Inferior parietal cortex (tissue), 1 donor: Measurements from ENCODE around the gene SLC20A1.
"Not testable (repeated sequence)": the region's sequence is repeated elsewhere in the genome, so short reads cannot be mapped to it uniquely, and the experiment has no call there.

Experiments used
- DNase-seq: peaks from one replicate; pipeline ENCODE4 v3.0.0-alpha.2; 2016; ENCODE audit errors: extremely low spot score

The SLC20A1 gene

DNA sequence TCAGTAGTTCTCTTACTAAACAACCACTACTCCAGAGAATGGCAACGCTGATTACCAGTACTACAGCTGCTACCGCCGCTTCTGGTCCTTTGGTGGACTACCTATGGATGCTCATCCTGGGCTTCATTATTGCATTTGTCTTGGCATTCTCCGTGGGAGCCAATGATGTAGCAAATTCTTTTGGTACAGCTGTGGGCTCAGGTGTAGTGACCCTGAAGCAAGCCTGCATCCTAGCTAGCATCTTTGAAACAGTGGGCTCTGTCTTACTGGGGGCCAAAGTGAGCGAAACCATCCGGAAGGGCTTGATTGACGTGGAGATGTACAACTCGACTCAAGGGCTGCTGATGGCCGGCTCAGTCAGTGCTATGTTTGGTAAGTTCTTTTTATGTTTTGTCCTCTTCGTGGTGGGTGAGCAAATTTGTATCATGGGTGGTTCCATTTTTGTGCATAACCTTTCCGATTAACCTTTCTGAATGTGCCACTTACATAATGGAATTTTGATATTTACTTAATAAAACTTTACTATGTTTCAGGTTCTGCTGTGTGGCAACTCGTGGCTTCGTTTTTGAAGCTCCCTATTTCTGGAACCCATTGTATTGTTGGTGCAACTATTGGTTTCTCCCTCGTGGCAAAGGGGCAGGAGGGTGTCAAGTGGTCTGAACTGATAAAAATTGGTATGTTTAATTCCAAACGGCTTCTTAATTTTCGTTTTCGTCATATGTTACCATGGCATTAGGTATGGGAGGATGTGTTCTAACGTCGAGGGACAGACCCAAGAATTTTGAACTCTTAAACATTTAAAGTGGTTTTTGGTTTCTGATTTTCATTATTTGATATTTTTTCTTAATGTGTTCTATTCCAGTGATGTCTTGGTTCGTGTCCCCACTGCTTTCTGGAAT lies 1.3 kb downstream of the SLC20A1 start:
- no peak for DNase-seq

- DNase-seq = no peak
Measured at GRCh38 chr2:112648081-112648480, 2.3 kb downstream of the SLC20A1 start.

DNA sequence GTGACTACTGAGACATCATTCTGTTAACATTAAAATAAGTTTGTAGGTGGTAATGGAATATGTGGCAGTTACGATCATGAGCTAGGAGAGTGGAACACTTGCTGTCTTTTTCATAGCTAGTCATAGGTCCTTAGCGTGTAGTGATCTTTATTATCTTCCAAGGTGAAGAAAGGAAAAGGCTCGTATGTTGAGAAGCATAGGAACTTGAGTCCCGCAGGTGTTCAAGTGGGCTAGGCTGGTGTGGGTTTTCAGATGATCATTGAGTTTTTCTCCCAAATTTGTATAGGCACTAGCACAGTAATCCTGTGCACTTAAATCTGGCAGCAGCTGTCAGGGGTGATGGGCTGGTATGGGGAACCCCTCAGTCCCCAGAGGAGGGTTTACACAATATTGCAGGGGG lies 10.9 kb downstream of the SLC20A1 start:
- DNase-seq = no peak

GRCh38 chr2:112658301-112658700 lies 12.6 kb downstream of the SLC20A1 start:
- DNase-seq = no peak

DNA sequence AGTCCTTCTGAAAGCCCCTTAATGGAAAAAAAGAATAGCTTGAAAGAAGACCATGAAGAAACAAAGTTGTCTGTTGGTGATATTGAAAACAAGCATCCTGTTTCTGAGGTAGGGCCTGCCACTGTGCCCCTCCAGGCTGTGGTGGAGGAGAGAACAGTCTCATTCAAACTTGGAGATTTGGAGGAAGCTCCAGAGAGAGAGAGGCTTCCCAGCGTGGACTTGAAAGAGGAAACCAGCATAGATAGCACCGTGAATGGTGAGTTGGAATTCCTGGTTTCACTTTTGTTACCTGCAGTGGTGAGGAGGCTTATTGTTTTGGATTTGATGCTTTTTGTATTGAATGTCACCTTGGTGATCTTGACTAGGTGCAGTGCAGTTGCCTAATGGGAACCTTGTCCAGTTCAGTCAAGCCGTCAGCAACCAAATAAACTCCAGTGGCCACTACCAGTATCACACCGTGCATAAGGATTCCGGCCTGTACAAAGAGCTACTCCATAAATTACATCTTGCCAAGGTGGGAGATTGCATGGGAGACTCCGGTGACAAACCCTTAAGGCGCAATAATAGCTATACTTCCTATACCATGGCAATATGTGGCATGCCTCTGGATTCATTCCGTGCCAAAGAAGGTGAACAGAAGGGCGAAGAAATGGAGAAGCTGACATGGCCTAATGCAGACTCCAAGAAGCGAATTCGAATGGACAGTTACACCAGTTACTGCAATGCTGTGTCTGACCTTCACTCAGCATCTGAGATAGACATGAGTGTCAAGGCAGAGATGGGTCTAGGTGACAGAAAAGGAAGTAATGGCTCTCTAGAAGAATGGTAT lies 13.3 kb downstream of the SLC20A1 start:
- DNase-seq = no peak

DNA sequence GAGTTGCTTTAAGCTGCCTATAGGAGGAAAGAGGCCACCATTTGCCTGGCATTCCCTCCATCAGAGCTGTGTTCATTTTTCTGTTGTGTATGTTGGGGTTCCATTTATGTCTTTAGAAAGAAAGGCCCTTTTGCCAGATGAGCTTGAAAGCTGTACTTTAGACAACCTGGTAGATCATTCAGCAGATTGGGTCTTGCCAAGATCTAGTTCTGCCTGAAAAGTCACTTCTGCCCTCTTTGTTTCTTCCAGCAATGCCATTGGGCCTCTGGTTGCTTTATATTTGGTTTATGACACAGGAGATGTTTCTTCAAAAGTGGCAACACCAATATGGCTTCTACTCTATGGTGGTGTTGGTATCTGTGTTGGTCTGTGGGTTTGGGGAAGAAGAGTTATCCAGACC lies 14.4 kb downstream of the SLC20A1 start:
- DNase-seq = no peak

- no peak for DNase-seq
Measured at GRCh38 chr2:112661656-112662305, 16.0 kb downstream of the SLC20A1 start.

- no peak for DNase-seq
Measured at GRCh38 chr2:112662704-112663103, 17.0 kb downstream of the SLC20A1 start.

GRCh38 chr2:112664689-112665088 lies 18.9 kb downstream of the SLC20A1 start:
- DNase-seq = no peak

- no peak for DNase-seq
Measured at GRCh38 chr2:112665113-112665780, 19.5 kb downstream of the SLC20A1 start.

GRCh38 chr2:112666761-112667122 lies 21.0 kb downstream of the SLC20A1 start:
- DNase-seq = no peak

DNA sequence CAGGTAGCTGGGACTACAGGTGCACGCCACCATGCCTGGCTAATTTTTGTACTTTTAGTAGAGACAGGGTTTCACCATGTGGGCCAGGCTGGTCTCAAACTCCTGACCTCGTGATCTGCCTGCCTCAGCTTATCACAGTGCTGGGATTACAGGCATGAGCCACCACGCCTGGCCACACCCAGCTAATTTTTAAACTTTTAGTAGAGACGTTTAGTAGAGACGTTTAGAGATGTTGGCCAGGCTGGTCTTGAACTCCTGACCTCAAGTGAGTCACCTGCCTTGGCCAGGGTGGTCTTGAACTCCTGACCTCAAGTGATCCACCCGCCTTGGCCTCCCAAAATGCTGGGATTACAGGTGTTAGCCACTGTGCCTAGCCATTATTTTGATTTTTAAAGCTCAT lies 21.8 kb downstream of the SLC20A1 start:
- DNase-seq = not testable (repeated sequence)

GRCh38 chr2:112669667-112670066 lies 23.9 kb downstream of the SLC20A1 start:
- DNase-seq = no peak

GRCh38 chr2:112670252-112671022 lies 24.7 kb downstream of the SLC20A1 start:
- no peak for DNase-seq

DNA sequence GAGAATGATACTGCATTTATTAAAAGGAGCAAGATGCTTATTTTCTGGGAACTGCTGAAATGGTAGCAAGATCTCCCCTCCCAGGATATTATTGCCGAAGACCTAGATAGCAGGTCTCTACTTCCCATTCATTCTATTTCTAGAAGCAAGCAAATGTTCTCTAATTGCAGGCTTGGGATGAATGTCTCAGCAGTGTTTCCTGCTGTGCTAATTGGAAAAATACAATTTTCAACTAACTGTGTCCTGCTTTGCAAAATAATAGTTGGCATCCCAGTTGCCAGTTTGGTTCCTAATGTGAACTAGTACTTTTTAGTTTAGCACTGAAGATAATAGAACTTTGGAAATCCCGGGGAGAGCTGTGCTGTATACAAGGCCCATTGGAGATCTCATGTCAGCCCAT lies 26.1 kb downstream of the SLC20A1 start:
- no peak for DNase-seq

GRCh38 chr2:112673008-112673407 lies 27.3 kb downstream of the SLC20A1 start:
- DNase-seq = no peak

DNA sequence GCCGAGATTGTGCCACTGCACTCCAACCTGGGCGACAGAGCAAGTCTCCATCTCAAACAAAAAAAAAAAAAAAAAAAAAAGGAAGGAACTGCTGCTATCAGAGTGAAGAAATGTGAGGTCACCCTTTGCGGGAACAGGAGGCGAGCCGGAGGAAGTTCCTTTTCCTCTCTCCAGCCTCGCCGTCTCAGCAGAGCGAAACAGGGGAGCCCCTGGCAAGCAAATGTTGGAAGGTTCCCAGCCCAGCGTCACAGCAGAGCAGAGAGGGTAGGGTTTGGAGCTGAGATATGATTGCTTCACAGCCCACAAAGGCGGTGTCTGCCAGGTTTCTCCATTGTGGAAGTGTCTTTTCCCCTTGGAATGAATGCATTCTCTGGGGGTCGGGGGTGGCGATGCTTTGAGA lies 28.5 kb downstream of the SLC20A1 start:
- DNase-seq = no peak

- DNase-seq = peak; percentile 50
Measured at GRCh38 chr2:112679484-112679883, 33.7 kb downstream of the SLC20A1 start.

DNA sequence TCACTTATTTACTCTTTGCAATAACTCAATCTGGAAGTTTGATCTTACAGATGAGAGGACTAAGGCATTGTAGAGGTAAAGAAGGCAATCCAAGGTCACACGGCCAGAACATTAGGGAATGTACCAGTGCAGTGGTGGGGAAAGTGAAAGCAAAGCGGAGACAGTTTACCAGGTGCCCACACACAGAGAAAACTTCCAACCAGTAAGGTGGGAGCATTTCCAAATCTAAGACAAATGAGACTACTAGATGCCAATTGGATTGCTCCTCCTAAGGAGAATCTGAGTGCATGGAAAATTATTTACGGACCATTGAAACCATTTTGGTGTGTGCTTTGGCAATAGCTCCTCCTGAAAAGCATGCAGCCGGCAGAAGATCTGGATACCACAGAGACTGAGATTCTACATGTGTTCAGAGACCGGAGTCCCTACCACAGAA lies 34.9 kb downstream of the SLC20A1 start:
- no peak for DNase-seq

GRCh38 chr2:112682101-112682500 lies 36.4 kb downstream of the SLC20A1 start:
- DNase-seq = no peak
